Astrocyte (in vitro differentiated cells and primary cell): ENCODE measurements around the gene BTLA.

ENCODE experiments used
- EZH2 ChIP-seq: IDR thresholded peaks from 2 replicates; pipeline ENCODE4 v1.6.1; 2012; ENCODE audit warnings: mild to moderate bottlenecking, low read length, inconsistent platforms; ENCODE audit not compliant: insufficient read depth
- TF ChIP-seq, protein P1 (sequence below): IDR thresholded peaks from 2 replicates; pipeline ENCODE4 v1.5.1; 2011; ENCODE audit warnings: low read depth, mild to moderate bottlenecking, inconsistent platforms, low read length, moderate library complexity; ENCODE audit not compliant: insufficient read depth

DNA sequence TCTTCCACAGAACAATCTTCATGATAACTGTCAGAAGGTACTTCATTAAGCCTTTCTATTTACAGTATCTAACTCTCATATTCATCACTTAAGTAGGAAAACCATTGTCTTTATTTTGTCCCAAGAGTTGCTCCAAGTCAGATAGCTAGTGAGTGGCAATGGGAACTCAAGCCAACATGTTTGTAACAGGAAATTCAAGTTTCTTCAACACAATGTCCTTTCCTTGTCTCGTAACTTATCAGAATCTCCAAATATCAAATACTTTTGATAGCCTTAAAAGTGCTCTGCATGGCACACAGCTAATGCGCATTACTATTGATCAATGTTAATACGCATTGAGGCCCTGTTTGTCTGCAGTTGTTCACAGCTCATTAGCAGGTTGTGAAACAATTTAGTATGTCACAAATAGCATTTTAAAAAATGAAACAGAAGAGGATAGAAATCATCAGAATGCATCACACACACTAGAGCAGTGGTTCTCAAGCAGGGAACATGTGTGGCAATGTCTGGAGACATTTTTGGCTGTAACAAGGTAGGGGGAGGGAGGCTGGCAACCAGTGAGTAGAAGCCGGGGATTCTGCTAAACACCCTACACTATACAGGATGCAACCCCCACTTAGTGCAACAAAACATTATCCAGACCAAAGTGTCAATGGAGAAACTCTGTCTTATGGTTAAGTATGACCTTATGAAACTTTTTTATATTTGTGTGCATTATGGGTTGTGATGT is 27.5 kb downstream of the BTLA start:
- TF ChIP-seq, protein P1, sequence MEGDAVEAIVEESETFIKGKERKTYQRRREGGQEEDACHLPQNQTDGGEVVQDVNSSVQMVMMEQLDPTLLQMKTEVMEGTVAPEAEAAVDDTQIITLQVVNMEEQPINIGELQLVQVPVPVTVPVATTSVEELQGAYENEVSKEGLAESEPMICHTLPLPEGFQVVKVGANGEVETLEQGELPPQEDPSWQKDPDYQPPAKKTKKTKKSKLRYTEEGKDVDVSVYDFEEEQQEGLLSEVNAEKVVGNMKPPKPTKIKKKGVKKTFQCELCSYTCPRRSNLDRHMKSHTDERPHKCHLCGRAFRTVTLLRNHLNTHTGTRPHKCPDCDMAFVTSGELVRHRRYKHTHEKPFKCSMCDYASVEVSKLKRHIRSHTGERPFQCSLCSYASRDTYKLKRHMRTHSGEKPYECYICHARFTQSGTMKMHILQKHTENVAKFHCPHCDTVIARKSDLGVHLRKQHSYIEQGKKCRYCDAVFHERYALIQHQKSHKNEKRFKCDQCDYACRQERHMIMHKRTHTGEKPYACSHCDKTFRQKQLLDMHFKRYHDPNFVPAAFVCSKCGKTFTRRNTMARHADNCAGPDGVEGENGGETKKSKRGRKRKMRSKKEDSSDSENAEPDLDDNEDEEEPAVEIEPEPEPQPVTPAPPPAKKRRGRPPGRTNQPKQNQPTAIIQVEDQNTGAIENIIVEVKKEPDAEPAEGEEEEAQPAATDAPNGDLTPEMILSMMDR, result no peak
- TF ChIP-seq EZH2, result no peak
